Measurements from ENCODE around the gene KIAA1217.

KIAA1217 gene

DNA sequence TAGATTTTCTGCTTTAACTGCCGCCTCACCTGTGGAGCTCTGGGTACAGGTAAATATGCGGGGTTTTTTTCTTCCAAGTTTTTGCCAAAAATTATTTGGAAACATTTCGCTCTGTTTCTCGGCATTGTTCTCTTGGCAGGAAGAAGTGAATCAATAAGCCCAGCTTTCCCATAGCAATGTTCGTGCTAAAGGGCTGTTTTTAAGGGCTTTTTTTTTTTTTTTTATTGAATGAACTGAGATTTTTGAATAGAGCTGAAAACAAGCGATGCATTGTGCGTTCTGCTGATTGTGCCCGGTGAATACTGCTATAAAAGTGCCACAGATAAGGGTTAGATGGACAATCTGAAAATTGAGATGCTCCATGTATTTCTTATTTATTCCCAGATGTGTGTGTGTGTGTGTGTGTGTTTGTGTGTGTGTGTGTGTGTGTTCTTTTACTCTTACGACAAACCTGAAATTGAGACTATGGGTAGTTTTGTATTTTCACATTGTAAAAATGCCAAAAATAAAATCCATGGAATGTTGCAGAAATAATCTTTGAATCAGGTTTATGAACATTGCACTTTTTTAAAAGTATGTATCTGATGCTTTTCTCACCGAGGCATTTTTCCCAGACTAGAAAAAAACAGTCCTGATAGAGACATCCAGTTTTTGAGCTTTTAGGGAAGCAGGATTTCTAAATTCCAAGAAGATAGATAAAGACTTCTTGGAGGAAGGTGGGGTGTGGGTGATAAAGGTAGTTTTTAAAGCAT is 30.5 kb downstream of the KIAA1217 start:
- in situ Hi-C loops (cut with MboI; ENCODE audit: low sequenced_read_pairs) = no loop called here

DNA sequence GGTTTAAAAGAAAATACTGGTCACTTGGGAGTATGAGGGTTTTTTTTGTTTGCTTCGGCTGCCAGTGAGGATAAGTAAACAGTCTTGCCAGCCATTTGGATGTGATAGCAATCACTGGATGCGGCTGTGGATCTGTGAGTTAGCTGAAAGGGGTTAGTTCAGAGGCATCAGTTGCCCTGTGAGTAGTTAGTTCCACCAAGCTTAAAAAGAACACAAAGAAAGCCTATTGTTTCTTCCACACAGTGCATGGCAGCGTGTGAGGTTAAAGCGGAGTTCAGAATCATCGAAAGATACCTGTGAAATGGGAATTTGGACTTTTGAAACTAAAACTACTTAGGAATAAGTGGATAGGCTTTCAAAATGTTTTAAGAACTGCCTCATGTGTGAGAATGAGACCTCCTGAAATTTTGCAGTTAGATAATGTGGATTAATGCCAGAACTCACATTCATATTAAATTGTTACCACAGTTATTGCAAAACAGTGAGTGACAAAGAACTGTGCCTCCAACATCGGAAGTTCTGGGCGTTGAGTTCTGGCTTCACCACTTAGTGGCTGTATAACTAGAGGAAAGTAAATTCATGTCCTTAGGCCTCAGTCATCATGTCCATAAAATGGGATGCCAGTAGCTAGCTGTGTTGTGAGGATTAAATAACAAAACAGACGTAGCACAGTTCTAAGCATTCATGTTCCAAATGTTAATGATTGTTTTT is 31.3 kb downstream of the KIAA1217 start:
- in situ Hi-C loops (cut with MboI; ENCODE audit: low sequenced_read_pairs) = no loop called here

DNA sequence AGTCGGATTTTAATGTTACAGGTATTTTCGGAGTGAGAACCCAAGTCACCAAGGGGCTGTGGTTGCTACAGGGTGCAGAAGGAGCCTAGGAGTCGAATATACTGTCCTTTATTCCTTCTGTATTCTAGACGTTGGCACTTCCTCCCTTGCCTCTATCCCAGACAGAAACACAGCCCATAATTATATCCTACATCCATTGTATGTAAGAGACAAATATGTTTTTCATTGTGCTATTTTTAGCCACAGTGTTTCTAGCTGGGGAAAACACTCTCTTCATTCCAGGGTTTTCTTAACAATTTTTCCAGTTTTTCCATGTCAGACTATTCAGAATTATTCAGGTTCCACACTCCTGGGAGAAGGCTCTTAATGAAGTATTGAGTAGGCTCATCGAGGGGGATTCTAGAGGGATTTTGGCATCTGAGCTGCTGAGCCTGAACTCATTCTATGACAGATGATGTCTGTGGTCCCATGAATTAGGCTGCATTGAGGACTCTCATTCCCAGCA is 32.6 kb downstream of the KIAA1217 start:
- in situ Hi-C loops (cut with MboI; ENCODE audit: low sequenced_read_pairs) = no loop called here

DNA sequence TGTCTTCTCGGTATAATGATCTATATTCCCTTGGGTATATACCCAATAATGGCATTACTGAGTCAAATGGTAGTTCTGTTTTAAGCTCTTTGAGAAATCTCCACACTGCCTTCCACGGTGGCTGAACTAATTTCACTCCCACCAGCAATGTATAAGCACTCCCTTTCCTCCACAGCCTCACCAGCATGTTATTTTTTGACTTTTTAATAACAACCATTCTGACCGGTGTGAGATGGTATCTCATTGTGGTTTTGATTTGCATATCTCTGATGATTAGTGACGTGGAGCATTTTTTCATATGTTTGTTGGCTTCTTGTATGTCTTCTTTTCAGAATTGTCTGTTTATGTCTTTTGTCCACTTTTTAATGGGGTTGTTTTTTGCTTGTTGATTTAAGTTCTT is 33.6 kb downstream of the KIAA1217 start:
- in situ Hi-C loops (cut with MboI; ENCODE audit: low sequenced_read_pairs) = no loop called here

DNA sequence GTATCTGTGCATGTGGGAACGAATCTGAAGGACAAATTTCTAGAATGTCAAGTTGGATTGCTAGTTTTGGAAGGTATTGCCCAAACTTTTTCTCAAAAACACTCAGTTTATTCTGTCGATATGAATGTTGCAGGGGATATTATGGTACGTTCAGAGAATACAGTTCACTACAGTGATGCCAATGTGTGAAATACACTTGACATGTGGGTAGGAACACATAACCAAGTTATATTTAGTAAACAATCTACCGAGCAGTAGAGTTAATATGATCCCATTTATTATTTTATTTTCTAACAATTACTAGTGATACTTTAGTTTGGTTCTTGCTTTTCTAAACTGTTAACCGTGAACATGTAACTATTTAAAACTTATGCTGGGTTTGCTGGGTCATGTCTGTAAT is 37.4 kb downstream of the KIAA1217 start:
- in situ Hi-C loops (cut with MboI; ENCODE audit: low sequenced_read_pairs) = no loop called here

DNA sequence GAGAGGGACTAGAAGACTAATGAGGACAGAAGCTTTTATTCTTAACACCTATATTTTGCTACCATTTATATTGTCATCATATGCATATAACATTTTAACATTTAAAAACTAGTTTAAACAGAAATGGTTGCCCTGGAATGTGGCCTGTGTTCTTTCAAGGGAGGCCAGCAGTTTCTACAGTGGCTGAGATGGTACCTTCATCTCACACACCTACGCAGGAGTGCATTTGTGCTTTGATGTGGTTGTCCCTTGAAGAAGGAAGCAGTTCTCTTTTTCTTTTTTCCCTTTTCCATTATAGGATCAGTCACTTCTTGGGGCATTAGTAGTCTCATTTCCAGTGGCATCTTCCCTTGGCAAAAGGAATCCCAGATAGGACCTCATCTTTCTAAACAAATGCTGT is 38.9 kb downstream of the KIAA1217 start:
- in situ Hi-C loops (cut with MboI; ENCODE audit: low sequenced_read_pairs) = no loop called here

DNA sequence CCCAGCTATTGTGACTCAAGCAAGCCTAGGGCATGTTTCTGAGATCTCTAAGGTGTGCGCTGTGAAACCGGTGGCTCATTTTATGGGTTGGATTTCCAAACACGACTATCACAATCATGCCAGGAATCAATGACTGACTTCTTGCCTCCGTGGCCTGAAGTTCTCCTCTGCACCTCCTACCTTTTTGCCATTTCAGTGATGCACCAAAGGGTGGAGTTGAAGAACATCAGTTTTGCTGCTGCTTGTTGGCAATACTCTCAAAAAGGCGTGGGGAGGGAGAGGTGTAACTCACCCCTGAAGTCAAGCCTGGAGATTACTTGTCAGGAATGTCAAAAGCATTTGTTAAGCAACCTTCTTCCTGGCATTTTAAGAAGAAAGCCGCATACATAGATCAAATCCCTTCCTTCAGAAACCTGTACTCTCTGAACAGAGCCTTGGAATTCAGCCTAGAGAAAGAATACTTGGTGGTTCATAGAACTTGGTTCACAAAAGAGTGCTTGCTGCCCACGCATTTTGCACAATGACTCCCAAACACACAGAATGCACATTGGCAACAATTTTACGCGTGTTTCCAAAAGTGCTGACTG is 41.0 kb downstream of the KIAA1217 start:
- in situ Hi-C loops (cut with MboI; ENCODE audit: low sequenced_read_pairs) = no loop called here

DNA sequence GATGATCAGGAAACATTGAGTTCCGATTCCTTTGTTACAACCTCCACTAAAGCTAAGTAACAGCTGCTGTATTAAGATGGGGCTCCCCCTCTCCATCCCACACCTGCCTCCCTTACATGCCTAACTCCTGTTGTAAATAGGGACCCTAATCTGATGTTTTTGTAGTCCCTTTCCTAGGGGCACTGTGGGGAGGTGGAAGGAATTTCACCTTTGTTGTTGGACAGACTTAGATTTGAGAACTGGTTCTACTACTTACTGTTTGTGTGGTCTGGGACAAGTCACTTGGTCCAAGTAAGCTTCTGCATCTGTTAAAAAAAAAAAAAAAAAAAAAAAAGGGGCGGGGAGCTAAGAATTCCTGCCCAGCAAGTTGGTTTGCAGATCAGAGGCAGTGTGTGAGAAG is 42.6 kb downstream of the KIAA1217 start:
- in situ Hi-C loops (cut with MboI; ENCODE audit: low sequenced_read_pairs) = no loop called here

DNA sequence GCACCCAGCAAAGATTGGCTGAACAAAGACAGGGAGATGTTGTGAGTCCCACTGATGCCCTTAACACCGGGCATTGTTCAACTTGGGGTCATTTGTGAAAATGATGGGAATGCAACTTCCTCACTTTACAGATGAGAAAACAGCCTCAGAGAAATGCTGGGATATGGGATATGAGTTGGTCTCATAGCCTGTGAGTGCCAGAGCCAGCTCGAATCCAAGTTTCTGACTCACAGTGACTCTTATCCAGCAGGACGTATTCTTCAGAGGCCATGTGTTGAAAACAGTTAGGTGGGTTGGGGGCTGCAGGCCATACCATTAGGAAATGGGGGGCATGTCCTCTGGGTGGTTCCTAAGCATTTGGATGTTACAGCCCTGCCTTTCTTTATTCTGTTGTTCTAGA is 45.2 kb downstream of the KIAA1217 start:
- in situ Hi-C loops (cut with MboI; ENCODE audit: low sequenced_read_pairs) = no loop called here

DNA sequence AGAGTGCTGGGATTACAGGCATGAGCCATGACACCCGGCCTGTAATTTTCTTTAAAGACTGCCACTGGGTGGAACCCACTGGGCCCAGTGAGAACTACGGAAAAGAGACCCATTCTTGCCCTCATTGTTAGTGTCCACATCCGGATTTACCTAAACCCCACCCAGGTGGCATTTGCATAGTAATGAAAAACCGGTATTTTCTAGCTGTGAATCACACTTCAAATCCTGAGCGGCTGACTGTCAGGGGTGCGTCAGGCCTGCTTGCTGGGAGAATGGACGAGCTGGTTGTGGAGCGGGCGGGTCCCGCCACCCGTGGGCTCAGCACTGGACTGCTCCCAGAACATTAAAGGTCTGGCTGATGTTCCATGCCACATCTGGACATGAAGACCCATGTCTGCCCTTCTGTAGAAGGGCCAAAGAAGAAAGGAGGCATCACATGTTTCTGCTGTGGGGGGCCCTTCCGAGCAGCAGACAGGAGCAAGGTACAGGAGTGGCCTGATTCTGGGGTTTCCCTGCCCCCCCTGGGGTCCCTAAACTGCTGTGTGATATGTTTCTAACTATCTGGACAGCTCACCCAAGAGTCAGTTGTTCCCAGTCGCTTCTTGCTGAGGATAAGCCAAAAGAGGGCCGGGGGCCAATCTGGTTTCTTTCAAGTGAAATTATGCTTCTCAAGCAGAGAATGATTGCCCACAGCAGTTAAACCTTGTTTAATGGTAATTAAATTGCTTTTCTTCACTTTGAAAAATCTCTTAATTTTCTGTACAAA is 46.4 kb downstream of the KIAA1217 start:
- in situ Hi-C loops (cut with MboI; ENCODE audit: low sequenced_read_pairs) = no loop called here

DNA sequence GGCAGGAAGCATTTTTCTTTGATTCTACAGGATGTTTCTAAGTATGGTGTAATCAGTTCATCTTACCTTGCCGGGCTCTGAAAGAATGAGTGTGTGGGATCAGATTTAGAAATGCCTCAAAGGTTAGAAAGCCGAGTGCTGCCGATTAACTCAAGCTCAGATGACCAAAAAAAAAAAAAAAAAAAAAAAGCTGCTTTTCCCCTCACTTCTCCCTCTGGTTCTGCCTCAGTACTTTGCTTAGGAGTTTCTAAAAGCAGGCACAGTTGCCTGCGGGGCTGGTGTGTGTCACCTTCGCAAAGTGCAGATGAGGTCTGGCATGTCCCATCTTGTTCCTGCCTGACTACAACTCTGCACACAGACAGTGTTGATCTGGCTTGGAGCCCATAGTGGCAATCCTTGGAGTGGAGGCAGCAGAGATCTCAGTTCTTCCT is 47.0 kb downstream of the KIAA1217 start:
- in situ Hi-C loops (cut with MboI; ENCODE audit: low sequenced_read_pairs) = no loop called here

DNA sequence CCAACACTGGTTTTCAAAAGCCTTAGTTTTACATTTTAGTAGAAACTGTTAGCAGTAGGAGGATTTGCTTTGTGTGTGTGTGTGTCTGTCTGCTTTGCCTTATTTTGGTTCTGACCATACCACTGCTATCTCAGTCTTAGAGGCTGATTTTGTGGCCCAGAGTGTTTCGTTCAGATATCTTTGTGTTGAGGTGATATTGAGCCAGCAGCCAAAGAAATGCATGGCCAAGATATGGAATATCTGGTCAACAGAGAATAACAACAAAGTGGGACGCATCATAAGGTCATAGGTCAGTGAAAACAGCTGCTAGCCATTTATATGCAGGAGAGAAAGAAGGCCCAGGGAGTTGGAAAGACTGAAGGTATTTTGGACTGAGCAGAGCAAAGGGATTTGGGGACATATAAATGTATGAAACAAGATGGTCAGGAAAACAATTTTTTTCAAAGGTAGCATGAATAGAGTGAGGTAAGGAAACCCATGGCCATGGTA is 47.7 kb downstream of the KIAA1217 start:
- in situ Hi-C loops (cut with MboI; ENCODE audit: low sequenced_read_pairs) = no loop called here

DNA sequence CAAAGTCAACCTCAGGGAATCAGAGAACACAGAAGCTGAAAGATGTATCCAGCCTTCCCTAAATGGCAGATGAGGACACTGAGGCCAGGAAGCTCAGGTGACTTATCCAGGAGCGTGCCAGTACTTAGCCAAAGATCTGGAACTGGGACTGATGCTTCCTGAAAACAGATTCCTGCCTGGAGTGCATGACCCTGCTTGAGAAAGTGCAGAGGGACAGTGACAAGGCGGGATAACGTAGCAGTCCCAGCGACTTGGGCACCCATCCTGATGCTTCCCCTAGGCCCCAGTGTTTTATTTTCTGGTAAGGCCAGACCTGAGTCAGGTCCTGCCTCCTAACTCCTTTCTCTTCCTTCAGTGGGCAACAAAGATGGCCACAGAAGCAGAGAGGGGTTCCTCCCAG is 48.6 kb downstream of the KIAA1217 start:
- in situ Hi-C loops (cut with MboI; ENCODE audit: low sequenced_read_pairs) = no loop called here

DNA sequence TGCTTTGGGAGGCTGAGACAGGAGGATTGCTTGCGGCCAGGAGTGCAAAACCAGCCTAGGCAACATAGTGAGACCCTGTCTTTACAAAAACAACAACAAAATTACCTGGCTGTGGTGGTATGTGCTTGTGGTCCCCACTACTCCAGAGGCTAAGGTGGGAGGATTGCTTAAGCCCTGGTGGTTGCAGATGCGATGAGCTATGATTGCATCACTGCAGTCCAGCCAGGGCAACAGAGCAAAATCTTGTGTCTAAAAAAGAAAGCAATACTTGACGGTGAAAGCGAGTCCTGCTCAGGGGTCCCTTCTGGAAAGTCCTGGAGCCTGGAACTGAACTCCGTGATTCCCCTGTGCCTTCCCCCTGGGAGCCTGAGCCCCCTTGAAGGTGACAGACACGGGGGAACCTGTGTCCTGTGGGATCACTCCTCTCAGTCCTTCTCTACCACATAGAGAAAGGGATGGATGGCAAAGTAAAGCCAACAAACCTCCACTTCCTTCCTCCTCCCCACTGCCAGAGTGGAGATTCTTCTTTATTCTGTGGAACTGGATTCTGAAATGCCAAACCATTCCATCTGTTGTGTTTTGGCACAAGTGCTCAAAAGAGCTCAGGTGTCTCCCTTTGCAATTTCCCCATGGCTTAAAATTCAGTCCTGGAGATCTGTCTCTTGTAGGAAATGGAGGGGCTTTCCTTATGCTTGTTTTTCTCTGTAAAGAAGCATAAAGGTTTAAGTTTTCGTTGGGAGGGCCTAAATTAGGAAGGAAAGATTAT is 50.6 kb downstream of the KIAA1217 start:
- in situ Hi-C loops (cut with MboI; ENCODE audit: low sequenced_read_pairs) = no loop called here

DNA sequence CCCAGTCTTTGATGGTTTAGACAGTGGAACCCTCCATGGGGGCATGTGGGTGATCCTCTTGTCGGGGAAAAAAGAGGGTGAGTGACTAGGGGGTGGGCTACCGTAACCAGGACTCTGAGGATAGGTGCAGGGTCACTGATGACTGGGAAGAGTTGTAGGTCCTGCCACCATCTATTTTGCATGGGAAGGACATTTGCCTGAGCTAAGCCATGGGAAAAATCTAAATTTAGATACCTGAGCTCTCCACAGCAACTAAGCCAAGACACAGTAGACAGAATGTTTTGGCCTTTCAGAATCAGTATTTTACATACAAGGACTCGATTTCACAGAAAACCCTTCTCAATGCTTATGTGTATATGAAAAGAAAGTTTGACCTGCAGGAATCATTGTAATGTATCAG is 52.7 kb downstream of the KIAA1217 start:
- in situ Hi-C loops (cut with MboI; ENCODE audit: low sequenced_read_pairs) = no loop called here

DNA sequence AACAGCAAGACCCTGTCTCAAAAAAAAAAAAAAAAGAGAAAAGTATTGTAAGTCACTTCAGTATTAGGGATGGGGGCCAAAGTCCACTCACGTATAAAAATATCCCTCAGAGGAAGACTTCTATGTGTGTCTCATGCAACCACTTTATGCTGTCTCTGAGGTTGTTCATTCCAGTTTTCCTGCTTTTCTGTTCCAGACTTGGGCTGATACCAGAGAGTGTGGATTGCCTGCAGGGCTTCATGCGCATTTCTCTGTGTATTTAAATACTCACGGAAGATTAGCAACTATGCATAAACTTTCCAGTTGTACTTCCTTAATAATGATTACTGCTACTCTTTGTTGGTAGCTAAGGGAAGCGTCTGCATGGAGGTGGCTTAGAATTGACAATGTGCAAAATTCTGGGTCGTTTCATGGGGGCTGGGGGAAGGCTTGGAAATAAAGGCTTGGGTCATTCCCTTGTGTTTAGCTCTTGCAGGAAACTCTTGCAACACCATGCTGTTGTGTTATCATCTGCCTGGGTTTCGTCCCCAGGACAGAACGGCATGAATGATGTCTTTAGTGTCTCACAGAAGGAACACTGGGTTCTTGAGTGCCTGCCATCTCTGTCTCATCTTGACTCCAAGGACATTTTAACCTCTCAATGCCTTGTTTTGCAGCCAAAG is 54.1 kb downstream of the KIAA1217 start:
- in situ Hi-C loops (cut with MboI; ENCODE audit: low sequenced_read_pairs) = no loop called here

DNA sequence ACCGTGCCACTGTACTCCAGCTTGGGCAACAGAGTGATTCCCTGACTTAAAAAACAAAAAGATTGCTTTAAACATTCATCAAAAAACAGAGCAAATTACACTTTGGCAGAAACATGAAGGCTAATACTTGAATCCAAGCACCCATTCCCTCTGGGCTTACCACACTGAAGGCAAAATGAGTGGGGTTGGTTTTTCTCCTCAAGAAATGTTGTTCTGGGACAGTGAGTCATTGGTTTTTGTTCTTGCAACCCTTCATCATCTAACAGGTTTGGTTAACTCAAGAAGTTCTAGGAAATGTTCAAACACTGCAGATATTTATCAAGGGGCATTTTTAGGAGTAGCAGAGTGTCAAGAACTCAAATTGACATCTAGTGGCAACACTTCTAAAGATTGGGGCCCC is 60.5 kb downstream of the KIAA1217 start:
- in situ Hi-C loops (cut with MboI; ENCODE audit: low sequenced_read_pairs) = no loop called here

DNA sequence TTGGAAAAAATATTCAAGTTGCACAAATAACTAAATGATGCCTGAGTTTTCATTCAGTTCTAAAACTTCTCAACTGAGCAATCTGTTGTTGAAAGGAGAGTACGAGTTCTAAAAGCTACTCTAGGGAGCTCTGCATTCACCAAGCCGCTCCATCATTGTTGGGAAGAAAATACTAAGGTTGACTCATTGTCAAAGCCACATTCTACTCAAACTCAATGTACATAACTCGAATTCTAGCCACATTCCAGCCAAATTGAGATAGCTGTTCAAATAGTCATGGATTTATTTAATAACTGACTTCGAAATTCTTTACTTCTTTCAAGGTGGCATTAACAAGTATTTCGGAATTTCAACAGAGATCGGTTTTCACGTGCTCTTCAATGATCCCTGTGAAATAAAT is 63.4 kb downstream of the KIAA1217 start:
- in situ Hi-C loops (cut with MboI; ENCODE audit: low sequenced_read_pairs) = no loop called here

DNA sequence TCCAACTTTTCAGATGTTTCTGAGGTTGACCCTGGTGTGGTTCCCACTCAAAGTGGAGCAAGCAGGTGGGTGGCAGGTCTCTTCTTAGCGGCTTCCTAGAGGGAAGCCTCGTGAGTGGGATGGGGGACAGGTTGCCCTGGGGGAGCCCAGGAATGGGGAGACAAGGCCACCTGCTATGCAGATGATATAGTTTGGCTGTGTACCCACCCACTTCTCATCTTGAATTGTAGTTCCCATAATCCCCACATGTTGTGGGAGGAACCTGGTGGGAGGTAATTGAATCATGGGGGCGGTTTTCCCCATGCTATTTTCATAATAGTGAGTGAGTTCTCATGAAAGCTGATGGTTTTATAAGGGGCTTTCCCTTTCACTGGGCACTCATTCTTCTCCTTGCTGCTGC is 68.3 kb downstream of the KIAA1217 start:
- in situ Hi-C loops (cut with MboI; ENCODE audit: low sequenced_read_pairs) = no loop called here

DNA sequence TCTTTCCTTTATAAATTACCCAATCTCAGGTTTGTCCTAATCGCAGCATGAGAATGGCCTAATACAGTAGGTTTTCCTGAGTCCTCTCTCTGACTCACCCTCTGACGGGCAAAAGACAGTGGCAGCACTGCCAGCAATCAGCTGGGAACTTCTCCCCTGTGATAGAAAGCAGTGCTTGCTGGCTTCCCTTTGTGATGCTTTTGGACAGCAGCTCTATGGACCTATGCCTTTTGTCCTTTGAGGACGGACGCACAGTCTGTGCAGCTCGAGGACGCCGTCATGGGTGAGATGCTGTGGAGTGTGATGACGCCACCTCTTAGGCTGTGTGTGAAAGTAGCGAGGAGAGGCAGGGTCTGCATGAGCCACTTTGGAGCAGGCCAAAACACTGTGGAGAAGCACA is 68.8 kb downstream of the KIAA1217 start:
- in situ Hi-C loops (cut with MboI; ENCODE audit: low sequenced_read_pairs) = no loop called here

Data from HL-60/S4 treated with retinoic acid at 250 ng/mL for 4 days and 3 days (cell line).